Measurements from ENCODE around the gene FKBP8.

- no peak for TF ChIP-seq CTCF (IDR thresholded peaks at IDR 0.05; ENCODE audit: low read depth, low read length)
- TF ChIP-seq MAX (IDR thresholded peaks at IDR 0.05; ENCODE audit: low read depth, low read length), result no peak
Observed at GRCh38 chr19:18533058-18533457, 10.3 kb downstream of the FKBP8 start.
